GM19025 (cell line): ENCODE data around the gene KIF9.
"Not testable (repeated sequence)": the region's sequence is repeated elsewhere in the genome, so short reads cannot be mapped to it uniquely, and the experiment has no call there.

Experiments used
- ATAC-seq: cut with Tn5 transposase; IDR thresholded peaks from one replicate; pipeline ENCODE4 v1.9.1; 2021; ENCODE audit warnings: mild to moderate bottlenecking, low read depth, moderate library complexity; ENCODE audit not compliant: unreplicated experiment

Gene KIF9

GRCh38 chr3:47282424-47283192 lies at the start of gene KIF9, which contains the start of gene KLHL18:
KIF9 (minus strand) TSS chr3:47282799; CDS start chr3:47277374, 5,425 bp downstream.
KLHL18 (plus strand) TSS chr3:47282944; CDS start chr3:47282966, 22 bp downstream.
- peak; percentile 86 for ATAC-seq

- no peak for ATAC-seq
These were observed 41.8 kb upstream of the KIF9 start for GRCh38 chr3:47324278-47324865.

GRCh38 chr3:47323431-47324277 lies 41.1 kb upstream of the KIF9 start:
- ATAC-seq, result no peak

- no peak for ATAC-seq
These were observed 37.4 kb upstream of the KIF9 start for GRCh38 chr3:47319956-47320355.

GRCh38 chr3:47318916-47319315 lies 36.3 kb upstream of the KIF9 start:
- ATAC-seq, result no peak

GRCh38 chr3:47316151-47316550 lies 33.6 kb upstream of the KIF9 start:
- not testable (repeated sequence) for ATAC-seq

GRCh38 chr3:47315069-47315647 lies 32.6 kb upstream of the KIF9 start:
- no peak for ATAC-seq

- no peak for ATAC-seq
These were observed 31.6 kb upstream of the KIF9 start for GRCh38 chr3:47314056-47314764.

- no peak for ATAC-seq
These were observed 30.9 kb upstream of the KIF9 start for GRCh38 chr3:47313341-47314055.

GRCh38 chr3:47310391-47310790 lies 27.8 kb upstream of the KIF9 start:
- ATAC-seq, result no peak

GRCh38 chr3:47309231-47309630 lies 26.6 kb upstream of the KIF9 start:
- ATAC-seq, result not testable (repeated sequence)

GRCh38 chr3:47306022-47306421 lies 23.4 kb upstream of the KIF9 start:
- ATAC-seq, result no peak

GRCh38 chr3:47301456-47301855 lies 18.9 kb upstream of the KIF9 start:
- ATAC-seq, result no peak

GRCh38 chr3:47299381-47300318 lies 17.1 kb upstream of the KIF9 start:
- ATAC-seq, result no peak

GRCh38 chr3:47298439-47298838 lies 15.8 kb upstream of the KIF9 start:
- ATAC-seq, result no peak

- ATAC-seq, result no peak
These were observed 14.1 kb upstream of the KIF9 start for GRCh38 chr3:47296562-47297302.

- ATAC-seq, result no peak
These were observed 13.4 kb upstream of the KIF9 start for GRCh38 chr3:47295976-47296375.

- no peak for ATAC-seq
These were observed 12.7 kb upstream of the KIF9 start for GRCh38 chr3:47295322-47295721.
